Measurements from ENCODE around the gene KCTD16. TPM values are rescaled to one million over a fixed set of nuclear protein-coding genes. Genes with fewer than 3 reads are reported as not detected.
A peak's percentile ranks its signal among the peaks of the same experiment; 100 is the strongest.

Gene KCTD16
- total RNA-seq, 1 donor from 2014 or later: 5.6 TPM

DNA sequence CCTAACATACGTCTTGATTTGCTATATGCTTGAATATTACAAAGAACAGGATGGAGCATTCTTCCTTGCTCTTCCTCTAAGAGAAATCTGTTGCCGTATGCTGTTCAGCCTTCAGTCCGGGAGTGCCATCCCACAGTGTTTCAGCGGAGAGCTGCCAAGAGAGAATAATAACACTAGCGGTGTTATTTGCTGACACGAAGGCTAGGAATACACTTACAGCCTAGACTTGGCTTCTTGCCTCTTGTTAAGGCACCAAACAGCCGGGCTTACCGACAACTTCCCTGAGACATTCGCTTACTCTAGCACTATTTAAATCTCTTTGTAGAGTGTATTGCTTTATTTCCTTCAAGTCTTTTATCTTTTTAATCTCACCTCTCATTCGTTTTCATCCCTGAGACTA lies 31.4 kb downstream of the KCTD16 start:
- TF ChIP-seq, protein P1, sequence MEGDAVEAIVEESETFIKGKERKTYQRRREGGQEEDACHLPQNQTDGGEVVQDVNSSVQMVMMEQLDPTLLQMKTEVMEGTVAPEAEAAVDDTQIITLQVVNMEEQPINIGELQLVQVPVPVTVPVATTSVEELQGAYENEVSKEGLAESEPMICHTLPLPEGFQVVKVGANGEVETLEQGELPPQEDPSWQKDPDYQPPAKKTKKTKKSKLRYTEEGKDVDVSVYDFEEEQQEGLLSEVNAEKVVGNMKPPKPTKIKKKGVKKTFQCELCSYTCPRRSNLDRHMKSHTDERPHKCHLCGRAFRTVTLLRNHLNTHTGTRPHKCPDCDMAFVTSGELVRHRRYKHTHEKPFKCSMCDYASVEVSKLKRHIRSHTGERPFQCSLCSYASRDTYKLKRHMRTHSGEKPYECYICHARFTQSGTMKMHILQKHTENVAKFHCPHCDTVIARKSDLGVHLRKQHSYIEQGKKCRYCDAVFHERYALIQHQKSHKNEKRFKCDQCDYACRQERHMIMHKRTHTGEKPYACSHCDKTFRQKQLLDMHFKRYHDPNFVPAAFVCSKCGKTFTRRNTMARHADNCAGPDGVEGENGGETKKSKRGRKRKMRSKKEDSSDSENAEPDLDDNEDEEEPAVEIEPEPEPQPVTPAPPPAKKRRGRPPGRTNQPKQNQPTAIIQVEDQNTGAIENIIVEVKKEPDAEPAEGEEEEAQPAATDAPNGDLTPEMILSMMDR (IDR thresholded peaks at IDR 0.05; ENCODE audit: insufficient read depth, low read depth, low read length): no peak
- TF ChIP-seq EZH2 (IDR thresholded peaks at IDR 0.05; ENCODE audit: insufficient read depth, low read length): no peak
- Histone ChIP-seq H3K9me3 (ENCODE audit: insufficient read depth, low read depth, low read length) (no peaks in the 10 kb centered on the region), H3K27ac (ENCODE audit: low read depth, low read length) (no peak overlapping the region), H3K4me1 (ENCODE audit: insufficient read depth, low read length) (peaks cover 15% of the 10 kb centered on the region), H3K9ac (ENCODE audit: low read length) (no peak overlapping the region), H2AFZ (ENCODE audit: low read depth, low read length) (peak overlapping the region; percentile 31), H3K4me3 (ENCODE audit: insufficient read depth, low read depth, low read length) (no peak overlapping the region), H3K4me2 (ENCODE audit: low read length) (peak overlapping the region; percentile 35), H3K27me3 (ENCODE audit: insufficient read depth, low read length) (no peaks in the 10 kb centered on the region), H3K79me2 (ENCODE audit: insufficient read depth, low read length) (no peaks in the 10 kb centered on the region), H4K20me1 (ENCODE audit: insufficient read depth, low read length) (no peaks in the 10 kb centered on the region), H3K36me3 (ENCODE audit: insufficient read depth, low read length) (no peaks in the 10 kb centered on the region)
- H3K4me3 Mint-ChIP-seq (ENCODE audit: unreplicated experiment): no peak overlapping the region
- DNase-seq (ENCODE audit: low read depth) (peak; percentile 44), FAIRE-seq (no peak)
- H3K36me3 Mint-ChIP-seq (ENCODE audit: low read depth, unreplicated experiment): no peaks in the 10 kb centered on the region
- no peak overlapping the region for H3K27ac Mint-ChIP-seq (ENCODE audit: unreplicated experiment)
- H3K4me1 Mint-ChIP-seq (ENCODE audit: low read depth, unreplicated experiment): peaks cover 14% of the 10 kb centered on the region
- no peaks in the 10 kb centered on the region for H3K9me3 Mint-ChIP-seq (ENCODE audit: unreplicated experiment)
- H3K27me3 Mint-ChIP-seq (ENCODE audit: low read depth, unreplicated experiment): peaks cover 2% of the 10 kb centered on the region

DNA sequence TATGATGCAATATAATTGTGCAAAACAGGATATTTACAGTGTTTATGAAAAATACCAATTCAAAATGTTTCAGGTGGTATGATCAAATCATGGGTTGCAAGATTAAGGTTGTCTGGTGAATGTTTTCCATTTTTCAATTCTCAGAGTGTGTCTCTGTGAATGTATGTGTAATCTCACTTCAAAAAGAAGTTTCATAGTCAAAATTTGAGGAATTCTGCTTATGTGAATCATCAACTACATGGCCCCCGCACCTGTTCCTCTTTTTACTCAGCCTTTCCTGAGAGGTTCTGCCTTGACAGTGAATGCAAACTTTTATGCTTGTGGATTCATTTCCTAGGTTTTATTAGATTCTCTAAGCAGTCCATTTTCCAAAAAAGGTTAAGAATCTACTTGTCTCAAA lies 32.1 kb downstream of the KCTD16 start:
- FAIRE-seq (no peak), DNase-seq (ENCODE audit: low read depth) (no peak)
- no peaks in the 10 kb centered on the region for H3K79me2 ChIP-seq (ENCODE audit: insufficient read depth, low read length)
- H4K20me1 ChIP-seq (ENCODE audit: insufficient read depth, low read length): no peaks in the 10 kb centered on the region
- H3K36me3 Mint-ChIP-seq (ENCODE audit: low read depth, unreplicated experiment): no peaks in the 10 kb centered on the region
- H3K27me3 Mint-ChIP-seq (ENCODE audit: low read depth, unreplicated experiment): peaks cover 2% of the 10 kb centered on the region
- no peaks in the 10 kb centered on the region for H3K9me3 Mint-ChIP-seq (ENCODE audit: unreplicated experiment)
- no peak overlapping the region for H2AFZ ChIP-seq (ENCODE audit: low read depth, low read length)
- H3K4me1 ChIP-seq (ENCODE audit: insufficient read depth, low read length): peaks cover 15% of the 10 kb centered on the region
- no peak for TF ChIP-seq EZH2 (IDR thresholded peaks at IDR 0.05; ENCODE audit: insufficient read depth, low read length)
- TF ChIP-seq, protein P1 (IDR thresholded peaks at IDR 0.05; ENCODE audit: insufficient read depth, low read depth, low read length): no peak
- no peaks in the 10 kb centered on the region for H3K9me3 ChIP-seq (ENCODE audit: insufficient read depth, low read depth, low read length)
- H3K27ac ChIP-seq (ENCODE audit: low read depth, low read length): no peak overlapping the region
- no peak overlapping the region for H3K4me3 Mint-ChIP-seq (ENCODE audit: unreplicated experiment)
- H3K4me3 ChIP-seq (ENCODE audit: insufficient read depth, low read depth, low read length): no peak overlapping the region
- no peaks in the 10 kb centered on the region for H3K27me3 ChIP-seq (ENCODE audit: insufficient read depth, low read length)
- H3K4me1 Mint-ChIP-seq (ENCODE audit: low read depth, unreplicated experiment): peaks cover 14% of the 10 kb centered on the region
- no peak overlapping the region for H3K4me2 ChIP-seq (ENCODE audit: low read length)
- no peak overlapping the region for H3K27ac Mint-ChIP-seq (ENCODE audit: unreplicated experiment)
- H3K36me3 ChIP-seq (ENCODE audit: insufficient read depth, low read length): no peaks in the 10 kb centered on the region
- no peak overlapping the region for H3K9ac ChIP-seq (ENCODE audit: low read length)

DNA sequence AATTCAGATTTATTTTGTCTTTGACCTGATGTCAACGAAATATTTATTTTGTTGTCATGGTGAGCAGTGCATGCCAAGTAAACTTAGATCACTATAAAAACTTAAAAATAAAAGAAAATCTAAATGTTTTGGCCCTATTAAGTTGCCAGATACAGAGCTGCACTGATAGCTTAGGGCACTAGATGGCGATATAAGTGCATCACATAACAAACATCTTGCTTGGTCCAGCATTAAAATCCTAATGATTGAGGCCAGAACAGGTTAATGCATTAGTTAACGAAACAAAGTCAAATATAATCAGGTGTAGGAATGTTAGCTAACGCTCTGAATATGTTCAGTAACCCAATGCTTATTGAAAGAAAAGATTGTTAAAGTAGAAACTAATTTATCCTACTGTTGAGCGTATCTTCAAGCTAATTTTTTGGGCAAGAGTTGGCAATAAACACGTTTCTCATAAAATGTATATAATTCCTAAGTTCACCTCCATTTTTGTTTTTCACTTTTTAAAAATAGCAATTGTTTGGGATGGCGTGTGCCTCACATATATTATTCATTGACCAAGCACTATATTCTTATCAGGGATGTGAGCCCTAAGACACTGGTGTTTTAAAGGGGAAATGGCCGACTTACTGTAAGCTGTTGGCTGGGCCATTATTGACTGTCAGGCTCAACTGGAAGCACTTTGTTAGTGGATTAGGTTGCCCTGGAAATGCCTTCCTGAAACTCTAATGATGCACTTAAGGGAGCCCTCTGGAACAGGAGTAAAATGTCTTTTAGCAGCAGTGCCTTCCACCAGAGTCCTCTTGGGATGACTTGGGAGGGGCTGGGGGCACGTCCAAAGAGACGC lies 33.3 kb downstream of the KCTD16 start:
- H3K4me1 ChIP-seq (ENCODE audit: insufficient read depth, low read length): peaks cover 6% of the 10 kb centered on the region
- no peaks in the 10 kb centered on the region for H4K20me1 ChIP-seq (ENCODE audit: insufficient read depth, low read length)
- DNase-seq (ENCODE audit: low read depth) (peak; percentile 46), FAIRE-seq (peak; percentile 85)
- no peak overlapping the region for H3K9ac ChIP-seq (ENCODE audit: low read length)
- no peaks in the 10 kb centered on the region for H3K36me3 ChIP-seq (ENCODE audit: insufficient read depth, low read length)
- H3K27ac Mint-ChIP-seq (ENCODE audit: unreplicated experiment): no peak overlapping the region
- H3K9me3 Mint-ChIP-seq (ENCODE audit: unreplicated experiment): no peaks in the 10 kb centered on the region
- H3K27ac ChIP-seq (ENCODE audit: low read depth, low read length): no peak overlapping the region
- no peaks in the 10 kb centered on the region for H3K9me3 ChIP-seq (ENCODE audit: insufficient read depth, low read depth, low read length)
- H3K4me3 ChIP-seq (ENCODE audit: insufficient read depth, low read depth, low read length): no peak overlapping the region
- no peak overlapping the region for H3K4me2 ChIP-seq (ENCODE audit: low read length)
- H3K36me3 Mint-ChIP-seq (ENCODE audit: low read depth, unreplicated experiment): no peaks in the 10 kb centered on the region
- peaks cover 2% of the 10 kb centered on the region for H3K27me3 Mint-ChIP-seq (ENCODE audit: low read depth, unreplicated experiment)
- H3K4me1 Mint-ChIP-seq (ENCODE audit: low read depth, unreplicated experiment): peaks cover 16% of the 10 kb centered on the region
- H2AFZ ChIP-seq (ENCODE audit: low read depth, low read length): no peak overlapping the region
- no peak for TF ChIP-seq EZH2 (IDR thresholded peaks at IDR 0.05; ENCODE audit: insufficient read depth, low read length)
- TF ChIP-seq, protein P1 (IDR thresholded peaks at IDR 0.05; ENCODE audit: insufficient read depth, low read depth, low read length): peak; percentile 99
- H3K4me3 Mint-ChIP-seq (ENCODE audit: unreplicated experiment): peak overlapping the region; percentile 83
- no peaks in the 10 kb centered on the region for H3K79me2 ChIP-seq (ENCODE audit: insufficient read depth, low read length)
- H3K27me3 ChIP-seq (ENCODE audit: insufficient read depth, low read length): no peaks in the 10 kb centered on the region
